ENCODE data around the gene STK11.
"Not testable (repeated sequence)": the region's sequence is repeated elsewhere in the genome, so short reads cannot be mapped to it uniquely, and the experiment has no call there.

Gene STK11

GRCh38 chr19:1169921-1170885 is 35.4 kb upstream of the STK11 start:
- DNase-seq, result no peak

- no peak for DNase-seq
These were observed 34.4 kb upstream of the STK11 start for GRCh38 chr19:1170938-1171754.

GRCh38 chr19:1171755-1172352 is 33.7 kb upstream of the STK11 start:
- DNase-seq, result no peak

- DNase-seq, result no peak
These were observed 33.0 kb upstream of the STK11 start for GRCh38 chr19:1172353-1173158.

- DNase-seq, result no peak
These were observed 32.3 kb upstream of the STK11 start for GRCh38 chr19:1173159-1173844.

GRCh38 chr19:1173845-1174809 is 31.5 kb upstream of the STK11 start, which contains the start of gene SBNO2:
Gene SBNO2, minus strand, starts transcription at chr19:1174268. Its CDS starts 19,992 bp downstream, at chr19:1154276.
- peak; percentile 85 for DNase-seq

- no peak for DNase-seq
These were observed 28.1 kb upstream of the STK11 start for GRCh38 chr19:1177322-1178114.

- no peak for DNase-seq
These were observed 24.0 kb upstream of the STK11 start for GRCh38 chr19:1181606-1182005.

- no peak for DNase-seq
These were observed 23.5 kb upstream of the STK11 start for GRCh38 chr19:1182068-1182467.

- no peak for DNase-seq
These were observed 22.9 kb upstream of the STK11 start for GRCh38 chr19:1182727-1183126.

GRCh38 chr19:1183543-1184172 is 21.9 kb upstream of the STK11 start:
- DNase-seq, result no peak

GRCh38 chr19:1189419-1189818 is 16.2 kb upstream of the STK11 start:
- no peak for DNase-seq

GRCh38 chr19:1199531-1199930 is 6.0 kb upstream of the STK11 start:
- no peak for DNase-seq

GRCh38 chr19:1200614-1201013 is 5.0 kb upstream of the STK11 start:
- not testable (repeated sequence) for DNase-seq

GRCh38 chr19:1206150-1206863 is 729 bp downstream of the STK11 start:
- no peak for DNase-seq

- DNase-seq, result no peak
These were observed 1.4 kb downstream of the STK11 start for GRCh38 chr19:1206864-1207450.

- DNase-seq, result not testable (repeated sequence)
These were observed 3.3 kb downstream of the STK11 start for GRCh38 chr19:1208830-1209229.

GRCh38 chr19:1210227-1210538 is 4.6 kb downstream of the STK11 start:
- peak; percentile 73 for DNase-seq

Data from midbrain (tissue), 1 donor.